ENCODE data around the gene ACKR3.

DNA sequence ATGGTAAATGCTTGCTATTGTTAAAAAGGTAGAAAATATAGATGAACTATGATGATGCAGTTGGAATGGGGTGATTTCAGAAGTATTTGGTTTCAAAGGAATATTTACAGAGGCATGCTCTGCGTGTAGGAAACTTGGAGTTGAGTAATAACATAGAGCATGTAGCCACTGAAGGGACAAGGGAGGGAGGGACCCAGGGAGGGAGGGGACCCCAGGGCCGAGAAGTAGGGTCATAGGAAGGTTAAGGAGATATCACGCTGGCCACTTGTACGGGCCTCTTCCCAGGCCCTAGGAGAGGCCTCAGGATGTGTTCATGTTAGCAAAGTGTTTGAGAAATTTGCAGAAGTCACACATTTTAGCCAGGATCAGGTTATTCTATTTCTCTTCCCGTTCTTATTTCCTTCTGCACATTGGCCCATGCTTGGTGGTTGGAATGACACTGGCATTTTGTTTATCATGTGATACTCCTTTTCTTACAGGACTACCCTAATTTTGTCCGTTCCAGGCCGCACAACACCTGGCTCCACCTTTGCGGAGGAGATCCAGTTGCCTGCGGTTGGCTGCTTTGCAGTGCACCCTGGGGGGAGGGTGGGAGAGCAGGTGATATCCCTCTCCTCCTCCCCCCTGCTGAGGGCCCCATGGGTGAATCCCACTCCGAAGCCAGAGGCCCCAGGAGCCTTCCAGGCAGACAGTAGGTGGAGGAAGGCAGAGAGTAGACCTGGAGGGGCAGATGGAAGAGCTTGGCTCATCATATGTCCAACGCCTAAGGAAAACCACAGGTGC is 16.9 kb upstream of the ACKR3 start:
- TF ChIP-seq, protein P1, sequence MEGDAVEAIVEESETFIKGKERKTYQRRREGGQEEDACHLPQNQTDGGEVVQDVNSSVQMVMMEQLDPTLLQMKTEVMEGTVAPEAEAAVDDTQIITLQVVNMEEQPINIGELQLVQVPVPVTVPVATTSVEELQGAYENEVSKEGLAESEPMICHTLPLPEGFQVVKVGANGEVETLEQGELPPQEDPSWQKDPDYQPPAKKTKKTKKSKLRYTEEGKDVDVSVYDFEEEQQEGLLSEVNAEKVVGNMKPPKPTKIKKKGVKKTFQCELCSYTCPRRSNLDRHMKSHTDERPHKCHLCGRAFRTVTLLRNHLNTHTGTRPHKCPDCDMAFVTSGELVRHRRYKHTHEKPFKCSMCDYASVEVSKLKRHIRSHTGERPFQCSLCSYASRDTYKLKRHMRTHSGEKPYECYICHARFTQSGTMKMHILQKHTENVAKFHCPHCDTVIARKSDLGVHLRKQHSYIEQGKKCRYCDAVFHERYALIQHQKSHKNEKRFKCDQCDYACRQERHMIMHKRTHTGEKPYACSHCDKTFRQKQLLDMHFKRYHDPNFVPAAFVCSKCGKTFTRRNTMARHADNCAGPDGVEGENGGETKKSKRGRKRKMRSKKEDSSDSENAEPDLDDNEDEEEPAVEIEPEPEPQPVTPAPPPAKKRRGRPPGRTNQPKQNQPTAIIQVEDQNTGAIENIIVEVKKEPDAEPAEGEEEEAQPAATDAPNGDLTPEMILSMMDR (conservative IDR thresholded peaks at IDR 0.05 in 1 of 2, IDR thresholded peaks at IDR 0.05 in 1 of 2; ENCODE audit: low read depth in 1 of 2, low read length in 2 of 2), result no peak
- no peak for TF ChIP-seq EZH2 (IDR thresholded peaks at IDR 0.05; ENCODE audit: low read length, missing control alignments)
